Activated gamma-delta T cell treated with anti-CD3 and anti-CD28 coated beads, Interleukin-2, amount 50 U/mL, for 16 hours (primary cell): ENCODE measurements around the gene MLIP.
"Not testable (repeated sequence)": the region's sequence is repeated elsewhere in the genome, so short reads cannot be mapped to it uniquely, and the experiment has no call there.

Experiments used
- DNase-seq: peaks from one replicate; pipeline ENCODE4 v3.0.0-alpha.2; 2020; ENCODE audit warnings: low read depth

The MLIP gene, protein sequence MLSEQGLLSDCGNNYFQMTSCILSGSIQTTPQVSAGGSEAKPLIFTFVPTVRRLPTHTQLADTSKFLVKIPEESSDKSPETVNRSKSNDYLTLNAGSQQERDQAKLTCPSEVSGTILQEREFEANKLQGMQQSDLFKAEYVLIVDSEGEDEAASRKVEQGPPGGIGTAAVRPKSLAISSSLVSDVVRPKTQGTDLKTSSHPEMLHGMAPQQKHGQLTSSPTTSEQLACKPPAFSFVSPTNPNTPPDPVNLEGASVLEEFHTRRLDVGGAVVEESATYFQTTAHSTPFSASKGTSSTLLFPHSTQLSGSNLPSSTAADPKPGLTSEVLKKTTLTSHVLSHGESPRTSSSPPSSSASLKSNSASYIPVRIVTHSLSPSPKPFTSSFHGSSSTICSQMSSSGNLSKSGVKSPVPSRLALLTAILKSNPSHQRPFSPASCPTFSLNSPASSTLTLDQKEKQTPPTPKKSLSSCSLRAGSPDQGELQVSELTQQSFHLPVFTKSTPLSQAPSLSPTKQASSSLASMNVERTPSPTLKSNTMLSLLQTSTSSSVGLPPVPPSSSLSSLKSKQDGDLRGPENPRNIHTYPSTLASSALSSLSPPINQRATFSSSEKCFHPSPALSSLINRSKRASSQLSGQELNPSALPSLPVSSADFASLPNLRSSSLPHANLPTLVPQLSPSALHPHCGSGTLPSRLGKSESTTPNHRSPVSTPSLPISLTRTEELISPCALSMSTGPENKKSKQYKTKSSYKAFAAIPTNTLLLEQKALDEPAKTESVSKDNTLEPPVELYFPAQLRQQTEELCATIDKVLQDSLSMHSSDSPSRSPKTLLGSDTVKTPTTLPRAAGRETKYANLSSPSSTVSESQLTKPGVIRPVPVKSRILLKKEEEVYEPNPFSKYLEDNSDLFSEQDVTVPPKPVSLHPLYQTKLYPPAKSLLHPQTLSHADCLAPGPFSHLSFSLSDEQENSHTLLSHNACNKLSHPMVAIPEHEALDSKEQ

DNA sequence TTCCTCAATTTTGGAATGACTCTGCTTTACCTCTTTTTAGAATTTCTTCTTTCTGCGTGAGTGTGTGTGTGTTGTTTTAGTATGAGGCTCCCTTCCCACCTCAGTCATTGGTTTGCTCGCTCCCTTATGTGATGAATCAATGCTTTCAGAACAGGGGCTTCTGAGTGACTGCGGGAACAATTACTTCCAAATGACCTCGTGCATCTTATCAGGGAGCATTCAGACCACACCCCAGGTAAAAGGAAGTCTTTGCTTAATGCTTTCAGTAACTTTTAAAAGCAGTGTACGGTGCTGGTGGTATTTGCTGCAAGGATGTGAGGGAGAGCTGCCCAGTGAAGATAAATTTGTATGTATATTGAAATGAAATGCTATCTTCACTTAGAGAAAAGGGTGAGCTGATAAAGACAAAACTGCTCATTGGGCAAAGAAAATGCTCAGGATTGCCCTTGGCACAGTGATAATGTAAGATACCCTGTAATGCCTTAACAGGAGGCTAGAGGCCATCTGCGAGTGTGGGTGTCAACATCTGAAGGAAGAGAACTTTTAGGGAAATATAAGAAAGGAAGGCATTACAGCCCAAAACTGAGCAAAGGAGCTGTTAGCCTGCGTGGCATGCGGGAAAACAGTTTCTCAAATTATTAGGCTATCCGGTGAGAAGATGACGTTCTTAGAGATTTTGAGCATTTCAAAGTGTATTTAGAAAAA, at the start of gene MLIP:
Gene MLIP, plus strand, starts transcription at position 103 of the 705 bp plus-strand sequence. Its CDS starts 37 bp downstream, at position 140.
- DNase-seq = no peak

- DNase-seq = no peak
Observed at GRCh38 chr6:54063228-54063539, 48.1 kb upstream of the MLIP start.

DNA sequence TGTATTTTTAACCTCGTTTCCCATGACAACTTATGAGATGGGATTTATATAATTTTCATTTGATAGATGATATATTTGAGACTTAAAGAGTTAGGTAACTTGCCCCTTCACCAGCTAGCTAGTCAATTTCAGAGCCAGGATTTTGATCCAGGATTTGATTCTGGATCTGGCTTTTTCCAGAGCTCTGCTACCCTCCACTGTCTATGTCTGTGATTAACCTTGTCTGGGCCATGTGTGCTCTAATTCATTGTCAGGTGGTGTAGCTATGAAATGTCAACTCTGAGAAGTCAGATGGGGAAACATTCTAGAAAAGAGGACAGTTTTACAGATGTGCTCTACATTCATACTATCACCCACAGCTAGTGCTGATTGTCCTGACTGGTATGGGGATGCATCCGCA, 42.5 kb upstream of the MLIP start:
- DNase-seq = no peak

- no peak for DNase-seq
Observed at GRCh38 chr6:54070025-54070424, 41.2 kb upstream of the MLIP start.

GRCh38 chr6:54071821-54072340, 39.4 kb upstream of the MLIP start:
- DNase-seq = no peak

GRCh38 chr6:54072635-54073313, 38.5 kb upstream of the MLIP start:
- DNase-seq = no peak

DNA sequence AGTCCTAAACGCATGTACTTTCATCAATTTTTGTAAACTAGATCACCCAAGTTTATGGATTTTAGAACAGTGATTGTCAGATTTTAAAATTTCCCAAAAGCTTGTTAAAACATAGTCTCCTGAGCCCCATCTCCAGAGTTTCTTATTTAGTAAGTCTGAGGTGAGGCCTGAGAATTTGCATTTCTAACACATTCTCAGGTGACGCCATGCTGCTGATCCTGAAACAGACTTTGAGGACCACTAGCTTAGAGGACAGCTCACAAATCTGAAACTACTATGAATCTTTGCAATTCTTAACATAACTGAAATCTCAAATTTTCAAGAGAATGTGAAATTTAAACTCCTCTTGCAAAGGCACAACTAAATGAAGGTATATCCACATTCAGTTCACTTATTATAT, 37.8 kb upstream of the MLIP start:
- DNase-seq = no peak

GRCh38 chr6:54074109-54074508, 37.1 kb upstream of the MLIP start:
- no peak for DNase-seq

DNA sequence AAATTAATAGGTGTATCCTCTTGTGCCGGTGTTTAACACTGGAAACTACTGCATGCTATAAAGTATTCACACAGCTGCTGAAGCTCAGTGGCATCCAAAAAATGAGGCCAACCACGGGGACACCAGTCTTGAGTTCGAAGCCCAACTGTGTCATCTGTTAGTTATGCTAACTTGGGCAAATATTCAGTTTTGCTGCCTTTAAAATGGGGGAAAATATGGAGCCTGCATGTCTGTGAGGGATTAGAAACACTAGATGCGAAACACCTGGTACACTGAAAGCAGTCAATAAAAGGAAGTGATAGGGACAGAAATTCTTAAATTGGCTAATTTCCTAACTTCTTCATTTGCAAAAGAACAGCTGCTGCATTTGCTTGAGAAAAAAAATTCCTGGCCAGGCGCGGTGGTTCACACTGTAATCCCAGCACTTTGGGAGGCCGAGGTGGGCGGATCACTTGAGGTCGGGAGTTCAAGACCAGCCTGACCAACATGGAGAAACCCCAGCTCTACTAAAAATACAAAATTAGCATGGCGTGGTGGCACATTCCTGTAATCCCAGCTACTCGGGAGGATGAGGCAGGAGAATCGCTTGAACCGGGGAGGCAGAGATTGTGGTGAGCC, 36.6 kb upstream of the MLIP start:
- no peak for DNase-seq

DNA sequence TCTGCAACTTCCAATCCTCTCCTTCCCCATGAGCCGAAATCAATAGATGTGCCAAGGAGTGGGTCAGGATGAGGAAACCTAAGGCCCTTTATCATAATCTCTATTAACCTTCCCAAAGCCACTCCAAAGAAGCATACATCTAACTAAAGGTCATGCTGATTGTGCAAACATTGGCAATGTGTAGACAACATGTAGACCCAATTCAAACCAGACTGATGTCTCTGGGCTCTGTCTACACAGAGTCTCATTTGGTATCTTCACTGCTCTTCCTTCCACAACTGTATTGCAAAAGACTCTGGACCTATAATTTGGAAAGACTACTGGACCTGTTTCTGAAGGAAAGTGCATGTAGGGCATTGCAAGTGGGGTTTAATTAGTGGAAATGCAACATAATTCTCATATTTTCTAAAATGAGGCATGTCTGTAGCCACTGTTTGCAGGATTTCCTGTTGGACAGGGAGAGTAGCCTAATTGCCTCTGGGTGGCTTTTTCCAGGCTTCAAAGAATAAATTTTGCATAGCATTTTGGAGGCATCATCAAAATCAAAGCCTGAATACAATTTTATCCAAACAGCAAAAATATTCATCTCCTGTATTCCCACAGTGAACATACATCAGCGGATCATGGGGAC, 35.0 kb upstream of the MLIP start:
- DNase-seq = no peak

GRCh38 chr6:54081499-54081898, 29.7 kb upstream of the MLIP start:
- DNase-seq = not testable (repeated sequence)

DNA sequence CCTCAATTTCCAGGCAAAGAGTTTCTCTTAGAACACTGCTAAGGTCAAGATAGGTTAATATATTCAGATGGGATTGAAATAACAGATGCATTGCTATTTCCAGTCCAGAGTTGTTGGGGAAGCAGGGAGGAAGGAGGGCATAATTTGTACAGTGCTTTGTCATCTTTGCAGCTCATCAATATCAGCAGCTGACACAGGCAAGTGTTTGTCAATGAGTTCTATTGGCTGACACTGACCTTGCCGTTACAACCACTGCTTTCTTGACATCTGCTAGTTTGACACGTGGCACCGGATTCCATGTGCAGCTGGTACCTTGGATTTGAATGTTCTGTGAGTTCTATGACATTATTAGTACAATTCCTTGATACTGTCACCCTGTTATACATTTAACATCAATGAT, 28.0 kb upstream of the MLIP start:
- no peak for DNase-seq

DNA sequence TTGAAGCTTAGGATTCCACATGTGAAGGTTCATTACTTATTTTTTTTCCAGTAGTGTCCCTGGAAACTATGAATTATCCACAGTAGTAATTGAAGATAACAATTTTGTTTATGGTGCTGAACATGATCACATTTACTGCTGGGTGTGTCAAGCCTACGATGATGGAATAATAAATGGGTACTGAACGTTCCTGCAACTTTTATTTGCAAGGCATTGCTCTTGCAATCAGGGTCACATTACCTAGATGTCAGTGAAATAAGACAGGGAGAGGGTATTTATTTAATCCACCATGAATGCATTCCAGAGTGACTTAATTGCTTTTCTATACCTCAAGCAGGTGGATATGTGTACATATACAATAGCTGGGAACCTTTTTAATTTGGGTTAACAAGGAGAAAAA, 27.0 kb upstream of the MLIP start:
- DNase-seq = no peak

GRCh38 chr6:54085047-54085446, 26.2 kb upstream of the MLIP start:
- no peak for DNase-seq

- DNase-seq = no peak
Observed at GRCh38 chr6:54085541-54085940, 25.7 kb upstream of the MLIP start.

GRCh38 chr6:54086439-54086838, 24.8 kb upstream of the MLIP start:
- no peak for DNase-seq

DNA sequence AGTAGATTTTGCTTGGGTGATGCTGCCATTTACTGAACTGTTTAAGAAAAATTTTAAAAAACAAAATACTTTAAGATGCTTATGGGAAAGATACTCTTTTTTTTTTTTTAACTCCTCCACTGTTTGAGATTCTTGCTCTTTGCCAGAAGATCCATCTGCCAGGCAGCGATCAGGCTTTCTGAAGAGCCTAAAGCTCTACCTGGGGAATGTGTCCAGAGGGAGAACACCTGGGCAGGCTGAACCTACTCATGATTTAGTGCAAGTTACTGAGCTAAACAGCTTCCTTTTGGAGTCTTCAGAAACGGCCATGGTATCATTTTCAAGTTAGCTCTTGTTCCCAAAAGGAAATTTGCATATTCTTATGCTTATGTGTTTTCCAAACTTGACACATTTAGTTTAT, 23.5 kb upstream of the MLIP start:
- no peak for DNase-seq

DNA sequence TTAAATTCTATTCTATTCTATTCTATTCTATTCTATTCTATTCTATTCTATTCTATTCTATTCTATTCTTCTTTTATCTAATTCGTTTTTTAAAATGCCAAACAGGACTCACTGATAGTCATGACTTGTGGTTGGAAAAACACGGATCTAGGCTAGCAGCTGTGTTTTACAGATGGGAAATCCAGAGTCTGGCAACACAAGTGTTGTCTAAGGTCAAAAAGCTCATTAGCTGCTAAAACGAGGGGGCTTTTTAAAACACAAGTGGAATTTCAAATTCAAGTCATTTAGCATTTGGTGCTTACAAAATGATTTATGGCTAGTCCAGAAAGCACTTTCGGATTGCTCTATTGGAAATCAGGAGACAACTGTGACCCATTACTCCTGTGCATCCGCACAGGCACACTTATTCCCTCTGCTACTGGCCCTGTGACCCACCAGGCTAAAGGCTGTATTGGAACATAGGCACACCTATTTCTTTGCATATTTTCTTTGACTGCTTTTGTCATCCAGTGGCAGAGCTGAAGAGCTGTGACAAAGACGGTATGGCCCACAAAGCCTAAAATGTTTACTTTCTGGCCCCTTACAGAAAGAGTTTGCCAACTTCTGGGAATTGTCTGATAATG, 17.8 kb upstream of the MLIP start:
- no peak for DNase-seq

DNA sequence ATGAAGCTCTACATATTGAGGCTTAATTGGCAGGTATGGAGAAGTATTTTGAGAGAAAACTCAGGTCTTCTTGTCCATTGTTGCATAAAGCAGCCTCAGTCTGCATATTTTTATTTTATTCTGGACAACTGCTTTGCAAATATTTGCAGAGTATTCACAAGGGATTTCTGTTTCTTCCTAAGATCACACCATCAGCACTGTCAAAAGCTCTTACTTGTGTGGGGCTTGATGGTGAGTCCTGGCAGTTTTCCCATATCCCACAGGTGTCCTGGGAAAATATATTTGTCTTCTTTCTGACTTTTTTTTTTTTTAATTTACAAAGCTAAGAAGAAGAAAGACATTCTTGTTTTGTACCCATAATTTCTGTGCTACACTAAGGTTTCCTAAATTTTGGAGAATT, 16.9 kb upstream of the MLIP start:
- no peak for DNase-seq

DNA sequence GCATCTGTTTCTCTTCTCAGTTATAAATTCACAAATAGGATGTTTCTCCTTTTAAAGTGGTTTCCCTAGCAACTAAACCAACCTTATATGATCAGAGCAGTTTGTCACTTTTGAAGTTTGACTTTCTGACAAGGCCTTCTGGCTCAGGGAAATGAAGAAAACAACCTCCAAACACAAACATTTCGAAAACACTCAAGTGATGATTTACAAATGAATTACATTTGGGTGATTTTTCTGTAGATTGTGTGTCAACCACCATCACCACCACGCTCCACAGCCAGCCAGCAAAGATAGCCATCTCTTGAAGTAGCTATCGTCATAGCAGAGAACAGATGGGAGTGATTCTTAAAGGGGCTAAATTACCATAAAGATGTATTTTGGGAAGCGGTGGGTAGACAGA, 16.5 kb upstream of the MLIP start:
- no peak for DNase-seq
